GM23338 (cell line): ENCODE measurements around the gene LUZP2. TPM values are rescaled to one million over a fixed set of nuclear protein-coding genes. Genes with fewer than 3 reads are reported as not detected.

Source experiments
- ATAC-seq: fragments of 200-7000 bp; cut with Tn5 transposase; 3 replicates; pipeline ENCODE4 v1.9.1; 2020
- DNase-seq: peaks from one replicate; pipeline ENCODE4 v3.0.0-alpha.2; 2015; ENCODE audit warnings: low spot score
- H2AFZ ChIP-seq: fragments of 200-600 bp; sonication (generic); 2 replicates; pipeline ENCODE4 v1.8.0; 2016; ENCODE audit warnings: antibody characterized with exemption, mild to moderate bottlenecking, moderate library complexity
- H3F3A ChIP-seq: fragments of 200-600 bp; sonication (generic); replicated peaks from 2 replicates; pipeline ENCODE4 v1.8.0; 2017; ENCODE audit warnings: antibody characterized with exemption, mixed run types, low read depth
- H3K27ac ChIP-seq: fragments of 200-600 bp; sonication (generic); 2 replicates; pipeline ENCODE4 v1.6.1; 2016; ENCODE audit warnings: low read depth
- H3K27me3 ChIP-seq: fragments of 200-600 bp; sonication (generic); 2 replicates; pipeline ENCODE4 v1.8.0; 2016; ENCODE audit warnings: mild to moderate bottlenecking, mixed run types, moderate library complexity; ENCODE audit not compliant: insufficient read depth
- H3K36me3 ChIP-seq: fragments of 200-600 bp; sonication (generic); 2 replicates; pipeline ENCODE4 v1.8.0; 2016; ENCODE audit warnings: mild to moderate bottlenecking; ENCODE audit not compliant: insufficient read depth
- H3K4me1 ChIP-seq: fragments of 200-600 bp; sonication (generic); 2 replicates; pipeline ENCODE4 v1.8.0; 2016; ENCODE audit warnings: mild to moderate bottlenecking, moderate library complexity; ENCODE audit not compliant: insufficient read depth
- H3K4me2 ChIP-seq: fragments of 200-600 bp; sonication (generic); 2 replicates; pipeline ENCODE4 v1.7.1; 2017; ENCODE audit warnings: mixed run types
- H3K4me3 ChIP-seq: fragments of 200-600 bp; sonication (generic); 2 replicates; pipeline ENCODE4 v1.6.1; 2016; ENCODE audit warnings: mixed run types
- H3K79me2 ChIP-seq: fragments of 200-600 bp; sonication (generic); replicated peaks from 2 replicates; pipeline ENCODE4 v1.8.0; 2017; ENCODE audit warnings: mild to moderate bottlenecking; ENCODE audit not compliant: insufficient read depth
- H3K9me2 ChIP-seq: fragments of 200-600 bp; sonication (generic); 2 replicates; pipeline ENCODE4 v1.8.0; 2017; ENCODE audit not compliant: insufficient read depth
- H4K20me1 ChIP-seq: fragments of 200-600 bp; sonication (generic); replicated peaks from 2 replicates; pipeline ENCODE4 v1.8.0; 2017; ENCODE audit warnings: mild to moderate bottlenecking; ENCODE audit not compliant: insufficient read depth
- H3K27ac Mint-ChIP-seq: 2 replicates; pipeline ENCODE4 v1.8.0; 2020; ENCODE audit warnings: inconsistent platforms, mild to moderate bottlenecking, moderate library complexity, mixed read lengths
- H3K27me3 Mint-ChIP-seq: 3 replicates; pipeline ENCODE4 v1.8.0; 2022; ENCODE audit warnings: low read depth, mild to moderate bottlenecking, moderate library complexity, mixed read lengths, inconsistent platforms; ENCODE audit not compliant: insufficient read depth, poor library complexity
- H3K36me3 Mint-ChIP-seq: 3 replicates; pipeline ENCODE4 v1.8.0; 2021; ENCODE audit warnings: low read depth, mild to moderate bottlenecking, inconsistent platforms, moderate library complexity, mixed read lengths
- H3K4me1 Mint-ChIP-seq: 3 replicates; pipeline ENCODE4 v1.8.0; 2020; ENCODE audit warnings: mild to moderate bottlenecking, inconsistent platforms, mixed read lengths
- H3K4me3 Mint-ChIP-seq: 3 replicates; pipeline ENCODE4 v1.8.0; 2021; ENCODE audit warnings: moderate library complexity, mild to moderate bottlenecking, inconsistent platforms, mixed read lengths
- H3K9me3 Mint-ChIP-seq: 3 replicates; pipeline ENCODE4 v1.8.0; 2020; ENCODE audit warnings: moderate library complexity, mild to moderate bottlenecking, inconsistent platforms, mixed read lengths
- CREB1 ChIP-seq: fragments of 250-450 bp; sonication (Bioruptor Pico); IDR thresholded peaks from 2 replicates; pipeline ENCODE4 v1.5.0; 2020; ENCODE audit warnings: low read depth, mild to moderate bottlenecking, moderate library complexity
- CTCF ChIP-seq, 2 experiments: fragments of 200-600 bp in 1 of 2; sonication (generic) in 1 of 2; conservative IDR thresholded peaks; 2 replicates each; pipeline versions ENCODE4 v1.5.1 to v1.6.1; 2016 to 2017; ENCODE audit warnings: antibody characterized with exemption in 2 of 2, low read depth in 2 of 2, mild to moderate bottlenecking in 2 of 2, moderate library complexity in 1 of 2
- ETS1 ChIP-seq: IDR thresholded peaks from 2 replicates; pipeline ENCODE4 v1.6.1; 2016; ENCODE audit warnings: antibody characterized with exemption
- EZH2 ChIP-seq: fragments of 200-600 bp; sonication (generic); IDR thresholded peaks from one replicate; pipeline ENCODE4 v1.8.0; 2017; ENCODE audit warnings: antibody characterized with exemption, mild to moderate bottlenecking, low read depth; ENCODE audit not compliant: unreplicated experiment
- EZH2phosphoT487 ChIP-seq: fragments of 200-600 bp; sonication (generic); IDR thresholded peaks from one replicate; pipeline ENCODE4 v1.8.1; 2018; ENCODE audit warnings: antibody characterized with exemption; ENCODE audit not compliant: unreplicated experiment
- JUNB ChIP-seq: IDR thresholded peaks from one replicate; pipeline ENCODE4 v1.6.1; 2016; ENCODE audit warnings: antibody characterized with exemption; ENCODE audit not compliant: unreplicated experiment
- NANOG ChIP-seq: IDR thresholded peaks from 2 replicates; pipeline ENCODE4 v1.6.1; 2016; ENCODE audit warnings: antibody characterized with exemption, borderline replicate concordance
- POLR2AphosphoS5 ChIP-seq: IDR thresholded peaks from 2 replicates; pipeline ENCODE4 v1.6.1; 2016; ENCODE audit warnings: antibody characterized with exemption, low read depth
- STAT1 ChIP-seq: IDR thresholded peaks from one replicate; pipeline ENCODE4 v1.6.1; 2016; ENCODE audit warnings: antibody characterized with exemption; ENCODE audit not compliant: unreplicated experiment
- ZNF114 ChIP-seq: fragments of 250-450 bp; sonication (Bioruptor Pico); IDR thresholded peaks from 2 replicates; pipeline ENCODE4 v1.5.0; 2020; ENCODE audit warnings: mild to moderate bottlenecking, moderate library complexity
- ZNF331 ChIP-seq: fragments of 250-450 bp; sonication (Bioruptor Pico); IDR thresholded peaks from 2 replicates; pipeline ENCODE4 v1.5.0; 2020; ENCODE audit warnings: low read depth, mild to moderate bottlenecking, moderate library complexity
- polyA plus RNA-seq: library from polyadenylated mRNA; unstranded; fragments of >200 nt; fragmentation: Nextera tagmentation; extraction: Ambion mirVana; gene quantifications from 2 replicates; pipeline ENCODE4 v1.2.1, GENCODE V29; 2016
- total RNA-seq: library from RNA; depleted of rRNA; stranded (reverse); fragments of >200 nt; shearing (Covaris generic); gene quantifications from 2 replicates; pipeline ENCODE4 v1.2.3, GENCODE V29; 2014
- TF ChIP-seq, protein P1 (sequence below): fragments of 250-450 bp; sonication (Bioruptor Pico); IDR thresholded peaks from 2 replicates; pipeline ENCODE4 v1.5.0; 2020; ENCODE audit warnings: mild to moderate bottlenecking, moderate library complexity
- TF ChIP-seq, protein P2 (sequence below): IDR thresholded peaks from one replicate; pipeline ENCODE4 v1.6.1; 2018; ENCODE audit warnings: antibody characterized with exemption; ENCODE audit not compliant: unreplicated experiment

Gene LUZP2
- total and polyA plus RNA-seq, 2 experiments from 2014 or later = 2.0 to 9.2 TPM

- Histone ChIP-seq H2AFZ (no peak overlapping the region), H3F3A (no peaks in the 10 kb centered on the region), H3K4me2 (no peak overlapping the region), H3K27ac (no peak overlapping the region), H3K4me3 (no peak overlapping the region), H3K9me2 (no peaks in the 10 kb centered on the region), H3K36me3 (no peaks in the 10 kb centered on the region), H4K20me1 (no peaks in the 10 kb centered on the region), H3K27me3 (no peaks in the 10 kb centered on the region), H3K79me2 (no peaks in the 10 kb centered on the region), H3K4me1 (no peaks in the 10 kb centered on the region)
- TF ChIP-seq ZNF331 (CRISPR knock-in tag) (no peak), STAT1 (no peak), POLR2AphosphoS5 (no peak), CREB1 (CRISPR knock-in tag) (no peak), NANOG (no peak), EZH2 (no peak), JUNB (no peak), ZNF114 (no peak), ETS1 (no peak), EZH2phosphoT487 (no peak), CTCF (conservative IDR thresholded peaks at IDR 0.05; ENCODE audit: low read depth in 2 of 2) (no peak)
- TF ChIP-seq, protein P1, sequence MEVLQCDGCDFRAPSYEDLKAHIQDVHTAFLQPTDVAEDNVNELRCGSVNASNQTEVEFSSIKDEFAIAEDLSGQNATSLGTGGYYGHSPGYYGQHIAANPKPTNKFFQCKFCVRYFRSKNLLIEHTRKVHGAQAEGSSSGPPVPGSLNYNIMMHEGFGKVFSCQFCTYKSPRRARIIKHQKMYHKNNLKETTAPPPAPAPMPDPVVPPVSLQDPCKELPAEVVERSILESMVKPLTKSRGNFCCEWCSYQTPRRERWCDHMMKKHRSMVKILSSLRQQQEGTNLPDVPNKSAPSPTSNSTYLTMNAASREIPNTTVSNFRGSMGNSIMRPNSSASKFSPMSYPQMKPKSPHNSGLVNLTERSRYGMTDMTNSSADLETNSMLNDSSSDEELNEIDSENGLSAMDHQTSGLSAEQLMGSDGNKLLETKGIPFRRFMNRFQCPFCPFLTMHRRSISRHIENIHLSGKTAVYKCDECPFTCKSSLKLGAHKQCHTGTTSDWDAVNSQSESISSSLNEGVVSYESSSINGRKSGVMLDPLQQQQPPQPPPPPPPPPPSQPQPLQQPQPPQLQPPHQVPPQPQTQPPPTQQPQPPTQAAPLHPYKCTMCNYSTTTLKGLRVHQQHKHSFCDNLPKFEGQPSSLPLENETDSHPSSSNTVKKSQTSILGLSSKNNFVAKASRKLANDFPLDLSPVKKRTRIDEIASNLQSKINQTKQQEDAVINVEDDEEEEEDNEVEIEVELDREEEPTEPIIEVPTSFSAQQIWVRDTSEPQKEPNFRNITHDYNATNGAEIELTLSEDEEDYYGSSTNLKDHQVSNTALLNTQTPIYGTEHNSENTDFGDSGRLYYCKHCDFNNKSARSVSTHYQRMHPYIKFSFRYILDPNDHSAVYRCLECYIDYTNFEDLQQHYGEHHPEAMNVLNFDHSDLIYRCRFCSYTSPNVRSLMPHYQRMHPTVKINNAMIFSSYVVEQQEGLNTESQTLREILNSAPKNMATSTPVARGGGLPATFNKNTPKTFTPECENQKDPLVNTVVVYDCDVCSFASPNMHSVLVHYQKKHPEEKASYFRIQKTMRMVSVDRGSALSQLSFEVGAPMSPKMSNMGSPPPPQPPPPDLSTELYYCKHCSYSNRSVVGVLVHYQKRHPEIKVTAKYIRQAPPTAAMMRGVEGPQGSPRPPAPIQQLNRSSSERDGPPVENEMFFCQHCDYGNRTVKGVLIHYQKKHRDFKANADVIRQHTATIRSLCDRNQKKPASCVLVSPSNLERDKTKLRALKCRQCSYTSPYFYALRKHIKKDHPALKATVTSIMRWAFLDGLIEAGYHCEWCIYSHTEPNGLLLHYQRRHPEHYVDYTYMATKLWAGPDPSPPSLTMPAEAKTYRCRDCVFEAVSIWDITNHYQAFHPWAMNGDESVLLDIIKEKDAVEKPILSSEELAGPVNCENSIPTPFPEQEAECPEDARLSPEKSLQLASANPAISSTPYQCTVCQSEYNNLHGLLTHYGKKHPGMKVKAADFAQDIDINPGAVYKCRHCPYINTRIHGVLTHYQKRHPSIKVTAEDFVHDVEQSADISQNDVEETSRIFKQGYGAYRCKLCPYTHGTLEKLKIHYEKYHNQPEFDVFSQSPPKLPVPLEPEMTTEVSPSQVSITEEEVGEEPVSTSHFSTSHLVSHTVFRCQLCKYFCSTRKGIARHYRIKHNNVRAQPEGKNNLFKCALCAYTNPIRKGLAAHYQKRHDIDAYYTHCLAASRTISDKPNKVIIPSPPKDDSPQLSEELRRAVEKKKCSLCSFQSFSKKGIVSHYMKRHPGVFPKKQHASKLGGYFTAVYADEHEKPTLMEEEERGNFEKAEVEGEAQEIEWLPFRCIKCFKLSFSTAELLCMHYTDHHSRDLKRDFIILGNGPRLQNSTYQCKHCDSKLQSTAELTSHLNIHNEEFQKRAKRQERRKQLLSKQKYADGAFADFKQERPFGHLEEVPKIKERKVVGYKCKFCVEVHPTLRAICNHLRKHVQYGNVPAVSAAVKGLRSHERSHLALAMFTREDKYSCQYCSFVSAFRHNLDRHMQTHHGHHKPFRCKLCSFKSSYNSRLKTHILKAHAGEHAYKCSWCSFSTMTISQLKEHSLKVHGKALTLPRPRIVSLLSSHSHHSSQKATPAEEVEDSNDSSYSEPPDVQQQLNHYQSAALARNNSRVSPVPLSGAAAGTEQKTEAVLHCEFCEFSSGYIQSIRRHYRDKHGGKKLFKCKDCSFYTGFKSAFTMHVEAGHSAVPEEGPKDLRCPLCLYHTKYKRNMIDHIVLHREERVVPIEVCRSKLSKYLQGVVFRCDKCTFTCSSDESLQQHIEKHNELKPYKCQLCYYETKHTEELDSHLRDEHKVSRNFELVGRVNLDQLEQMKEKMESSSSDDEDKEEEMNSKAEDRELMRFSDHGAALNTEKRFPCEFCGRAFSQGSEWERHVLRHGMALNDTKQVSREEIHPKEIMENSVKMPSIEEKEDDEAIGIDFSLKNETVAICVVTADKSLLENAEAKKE = no peak
- TF ChIP-seq, protein P2, sequence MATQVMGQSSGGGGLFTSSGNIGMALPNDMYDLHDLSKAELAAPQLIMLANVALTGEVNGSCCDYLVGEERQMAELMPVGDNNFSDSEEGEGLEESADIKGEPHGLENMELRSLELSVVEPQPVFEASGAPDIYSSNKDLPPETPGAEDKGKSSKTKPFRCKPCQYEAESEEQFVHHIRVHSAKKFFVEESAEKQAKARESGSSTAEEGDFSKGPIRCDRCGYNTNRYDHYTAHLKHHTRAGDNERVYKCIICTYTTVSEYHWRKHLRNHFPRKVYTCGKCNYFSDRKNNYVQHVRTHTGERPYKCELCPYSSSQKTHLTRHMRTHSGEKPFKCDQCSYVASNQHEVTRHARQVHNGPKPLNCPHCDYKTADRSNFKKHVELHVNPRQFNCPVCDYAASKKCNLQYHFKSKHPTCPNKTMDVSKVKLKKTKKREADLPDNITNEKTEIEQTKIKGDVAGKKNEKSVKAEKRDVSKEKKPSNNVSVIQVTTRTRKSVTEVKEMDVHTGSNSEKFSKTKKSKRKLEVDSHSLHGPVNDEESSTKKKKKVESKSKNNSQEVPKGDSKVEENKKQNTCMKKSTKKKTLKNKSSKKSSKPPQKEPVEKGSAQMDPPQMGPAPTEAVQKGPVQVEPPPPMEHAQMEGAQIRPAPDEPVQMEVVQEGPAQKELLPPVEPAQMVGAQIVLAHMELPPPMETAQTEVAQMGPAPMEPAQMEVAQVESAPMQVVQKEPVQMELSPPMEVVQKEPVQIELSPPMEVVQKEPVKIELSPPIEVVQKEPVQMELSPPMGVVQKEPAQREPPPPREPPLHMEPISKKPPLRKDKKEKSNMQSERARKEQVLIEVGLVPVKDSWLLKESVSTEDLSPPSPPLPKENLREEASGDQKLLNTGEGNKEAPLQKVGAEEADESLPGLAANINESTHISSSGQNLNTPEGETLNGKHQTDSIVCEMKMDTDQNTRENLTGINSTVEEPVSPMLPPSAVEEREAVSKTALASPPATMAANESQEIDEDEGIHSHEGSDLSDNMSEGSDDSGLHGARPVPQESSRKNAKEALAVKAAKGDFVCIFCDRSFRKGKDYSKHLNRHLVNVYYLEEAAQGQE = no peak
- no peaks in the 10 kb centered on the region for H3K4me1 Mint-ChIP-seq
- H3K27me3 Mint-ChIP-seq = peaks cover 2% of the 10 kb centered on the region
- no peak overlapping the region for H3K27ac Mint-ChIP-seq
- H3K4me3 Mint-ChIP-seq = no peak overlapping the region
- no peaks in the 10 kb centered on the region for H3K36me3 Mint-ChIP-seq
- H3K9me3 Mint-ChIP-seq = no peaks in the 10 kb centered on the region; the same call in 2 of the 3 replicates
- DNase-seq (no peak), ATAC-seq (no peak)
These were observed 200.8 kb downstream of the LUZP2 start for GRCh38 chr11:24697522-24698111.
